Neural cell (in vitro differentiated cells): ENCODE results near the gene DHPS. TPM values are rescaled to one million over a fixed set of nuclear protein-coding genes. Genes with fewer than 3 reads are reported as not detected.
A peak's percentile ranks its signal among the peaks of the same experiment; 100 is the strongest.
"Not testable (repeated sequence)": the region's sequence is repeated elsewhere in the genome, so short reads cannot be mapped to it uniquely, and the experiment has no call there.

ENCODE experiments used
- H2AFZ ChIP-seq: fragments of 200-600, 300-800 bp; sonication (generic), shearing (Covaris generic); 2 replicates; pipeline ENCODE4 v1.6.0; 2014; ENCODE audit warnings: low read depth, mild to moderate bottlenecking, antibody characterized with exemption, low read length, moderate library complexity
- H3F3A ChIP-seq: fragments of 200-600 bp; shearing (Covaris generic); 2 replicates; pipeline ENCODE4 v1.6.1; 2016; ENCODE audit warnings: mild to moderate bottlenecking, moderate library complexity, mixed read lengths, antibody characterized with exemption, low read length; ENCODE audit not compliant: insufficient read depth, poor library complexity, severe bottlenecking
- H3K27ac ChIP-seq: fragments of 200-600, 300-800 bp; sonication (generic), shearing (Covaris generic); 2 replicates; pipeline ENCODE4 v1.5.1; 2014; ENCODE audit warnings: mild to moderate bottlenecking, low read length, moderate library complexity
- H3K27me3 ChIP-seq: fragments of 300-800, 200-600 bp; sonication (generic), shearing (Covaris generic); 2 replicates; pipeline ENCODE4 v1.6.0; 2014; ENCODE audit warnings: mild to moderate bottlenecking, low read depth, low read length, moderate library complexity; ENCODE audit not compliant: insufficient read depth
- H3K36me3 ChIP-seq: fragments of 300-800, 200-600 bp; sonication (generic), shearing (Covaris generic); 2 replicates; pipeline ENCODE4 v1.5.1; 2014; ENCODE audit warnings: mild to moderate bottlenecking, antibody characterized with exemption, low read length, moderate library complexity; ENCODE audit not compliant: insufficient read depth
- H3K4me2 ChIP-seq: fragments of 300-800, 200-600 bp; sonication (generic), shearing (Covaris generic); 2 replicates; pipeline ENCODE4 v1.6.0; 2014; ENCODE audit warnings: mild to moderate bottlenecking, low read length
- H3K4me3 ChIP-seq: fragments of 300-800, 200-600 bp; sonication (generic), shearing (Covaris generic); 2 replicates; pipeline ENCODE4 v1.5.1; 2014; ENCODE audit warnings: mild to moderate bottlenecking, low read length, moderate library complexity
- H3K79me2 ChIP-seq: fragments of 200-600 bp; shearing (Covaris generic); replicated peaks from 2 replicates; pipeline ENCODE4 v1.6.0; 2014; ENCODE audit warnings: mild to moderate bottlenecking, low read length, moderate library complexity; ENCODE audit not compliant: insufficient read depth
- H3K9ac ChIP-seq: fragments of 300-800, 200-600 bp; sonication (generic), shearing (Covaris generic); 2 replicates; pipeline ENCODE4 v1.6.1; 2016; ENCODE audit warnings: mild to moderate bottlenecking, low read length, mixed read lengths
- H3K9me2 ChIP-seq: fragments of 200-600 bp; shearing (Covaris generic); 2 replicates; pipeline ENCODE4 v1.6.1; 2016; ENCODE audit warnings: mild to moderate bottlenecking, low read length, mixed read lengths; ENCODE audit not compliant: insufficient read depth
- H3K9me3 ChIP-seq: fragments of 200-600, 300-800 bp; sonication (generic), shearing (Covaris generic); 2 replicates; pipeline ENCODE4 v1.6.1; 2016; ENCODE audit warnings: mild to moderate bottlenecking, mixed run types, low read length, moderate library complexity, mixed read lengths
- H4K20me1 ChIP-seq: fragments of 200-600 bp; shearing (Covaris generic); 2 replicates; pipeline ENCODE4 v1.6.1; 2016; ENCODE audit warnings: mild to moderate bottlenecking, mixed run types; ENCODE audit not compliant: insufficient read depth
- EP300 ChIP-seq: fragments of 450-650 bp; conservative IDR thresholded peaks from 2 replicates; pipeline ENCODE4 v1.6.1; 2014; ENCODE audit warnings: antibody characterized with exemption, mild to moderate bottlenecking, moderate library complexity; ENCODE audit not compliant: poor library complexity, severe bottlenecking
- EZH2 ChIP-seq: fragments of 200-600, 300-800 bp; shearing (Covaris generic), sonication (generic); IDR thresholded peaks from 2 replicates; pipeline ENCODE4 v1.6.1; 2014; ENCODE audit warnings: antibody characterized with exemption, low read length, borderline replicate concordance, mild to moderate bottlenecking; ENCODE audit not compliant: insufficient read depth, poor library complexity, severe bottlenecking
- MXI1 ChIP-seq: fragments of 450-650 bp; conservative IDR thresholded peaks from 2 replicates; pipeline ENCODE4 v1.6.1; 2014; ENCODE audit warnings: antibody characterized with exemption, mild to moderate bottlenecking; ENCODE audit not compliant: poor library complexity, severe bottlenecking
- POLR2AphosphoS5 ChIP-seq: IDR thresholded peaks from 2 replicates; pipeline ENCODE4 v1.6.1; 2012
- RAD21 ChIP-seq: fragments of 450-650 bp; conservative IDR thresholded peaks from 2 replicates; pipeline ENCODE4 v1.6.1; 2014; ENCODE audit warnings: antibody characterized with exemption, mild to moderate bottlenecking, moderate library complexity
- SMC3 ChIP-seq: fragments of 450-650 bp; conservative IDR thresholded peaks from 2 replicates; pipeline ENCODE4 v1.6.1; 2014; ENCODE audit warnings: antibody characterized with exemption, mild to moderate bottlenecking, moderate library complexity; ENCODE audit not compliant: poor library complexity
- TAF1 ChIP-seq: IDR thresholded peaks from 2 replicates; pipeline ENCODE4 v1.6.1; 2012; ENCODE audit warnings: low read depth
- polyA plus RNA-seq: library from polyadenylated mRNA; depleted of rRNA; stranded (reverse); fragments of >200 nt; gene quantifications from 2 replicates; pipeline ENCODE4 v1.2.3, GENCODE V29; 2014
- TF ChIP-seq, protein P1 (sequence below): IDR thresholded peaks from 2 replicates; pipeline ENCODE4 v1.6.1; 2012; ENCODE audit warnings: borderline replicate concordance
- TF ChIP-seq, protein P2 (sequence below): fragments of 450-650 bp; IDR thresholded peaks from 2 replicates; pipeline ENCODE4 v1.5.1; 2014; ENCODE audit warnings: antibody characterized with exemption, mild to moderate bottlenecking, moderate library complexity; ENCODE audit not compliant: poor library complexity, severe bottlenecking

Gene DHPS
- polyA plus RNA-seq, 1 donor from 2014 or later, result 239 TPM

DNA sequence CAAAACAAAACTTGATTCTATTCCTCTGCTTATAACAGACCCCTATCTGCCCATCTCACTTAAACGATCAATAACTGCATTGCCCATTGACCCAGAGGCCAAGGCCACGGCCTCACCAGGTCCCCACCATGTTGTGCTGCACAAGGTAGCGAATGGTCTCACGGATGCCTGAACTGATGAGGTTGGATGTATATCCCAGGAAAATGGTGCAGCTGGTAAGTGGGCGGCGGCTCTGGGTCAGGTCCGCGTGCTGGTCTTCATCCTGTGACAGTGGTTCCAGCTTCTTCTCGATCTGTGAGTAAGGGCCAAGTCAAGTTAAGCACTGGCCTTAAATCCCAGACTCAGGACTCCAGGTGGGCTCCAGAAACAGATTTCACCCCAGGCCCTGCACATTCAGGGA lies 1.6 kb downstream of the DHPS start:
- Histone ChIP-seq H3K79me2 (peaks cover 12% of the 10 kb centered on the region), H3K9me2 (no peaks in the 10 kb centered on the region), H4K20me1 (peaks cover 3% of the 10 kb centered on the region), H3K4me3 (peak overlapping the region; percentile 45), H3K4me2 (no peak overlapping the region), H3K9me3 (no peaks in the 10 kb centered on the region), H3F3A (peaks cover 6% of the 10 kb centered on the region), H3K27me3 (no peaks in the 10 kb centered on the region), H2AFZ (no peak overlapping the region), H3K9ac (no peak overlapping the region), H3K36me3 (peaks cover 5% of the 10 kb centered on the region), H3K27ac (no peak overlapping the region)
- TF ChIP-seq RAD21, result no peak
- TF ChIP-seq, protein P1, sequence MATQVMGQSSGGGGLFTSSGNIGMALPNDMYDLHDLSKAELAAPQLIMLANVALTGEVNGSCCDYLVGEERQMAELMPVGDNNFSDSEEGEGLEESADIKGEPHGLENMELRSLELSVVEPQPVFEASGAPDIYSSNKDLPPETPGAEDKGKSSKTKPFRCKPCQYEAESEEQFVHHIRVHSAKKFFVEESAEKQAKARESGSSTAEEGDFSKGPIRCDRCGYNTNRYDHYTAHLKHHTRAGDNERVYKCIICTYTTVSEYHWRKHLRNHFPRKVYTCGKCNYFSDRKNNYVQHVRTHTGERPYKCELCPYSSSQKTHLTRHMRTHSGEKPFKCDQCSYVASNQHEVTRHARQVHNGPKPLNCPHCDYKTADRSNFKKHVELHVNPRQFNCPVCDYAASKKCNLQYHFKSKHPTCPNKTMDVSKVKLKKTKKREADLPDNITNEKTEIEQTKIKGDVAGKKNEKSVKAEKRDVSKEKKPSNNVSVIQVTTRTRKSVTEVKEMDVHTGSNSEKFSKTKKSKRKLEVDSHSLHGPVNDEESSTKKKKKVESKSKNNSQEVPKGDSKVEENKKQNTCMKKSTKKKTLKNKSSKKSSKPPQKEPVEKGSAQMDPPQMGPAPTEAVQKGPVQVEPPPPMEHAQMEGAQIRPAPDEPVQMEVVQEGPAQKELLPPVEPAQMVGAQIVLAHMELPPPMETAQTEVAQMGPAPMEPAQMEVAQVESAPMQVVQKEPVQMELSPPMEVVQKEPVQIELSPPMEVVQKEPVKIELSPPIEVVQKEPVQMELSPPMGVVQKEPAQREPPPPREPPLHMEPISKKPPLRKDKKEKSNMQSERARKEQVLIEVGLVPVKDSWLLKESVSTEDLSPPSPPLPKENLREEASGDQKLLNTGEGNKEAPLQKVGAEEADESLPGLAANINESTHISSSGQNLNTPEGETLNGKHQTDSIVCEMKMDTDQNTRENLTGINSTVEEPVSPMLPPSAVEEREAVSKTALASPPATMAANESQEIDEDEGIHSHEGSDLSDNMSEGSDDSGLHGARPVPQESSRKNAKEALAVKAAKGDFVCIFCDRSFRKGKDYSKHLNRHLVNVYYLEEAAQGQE, result no peak
- no peak for TF ChIP-seq EZH2
- TF ChIP-seq, protein P2, sequence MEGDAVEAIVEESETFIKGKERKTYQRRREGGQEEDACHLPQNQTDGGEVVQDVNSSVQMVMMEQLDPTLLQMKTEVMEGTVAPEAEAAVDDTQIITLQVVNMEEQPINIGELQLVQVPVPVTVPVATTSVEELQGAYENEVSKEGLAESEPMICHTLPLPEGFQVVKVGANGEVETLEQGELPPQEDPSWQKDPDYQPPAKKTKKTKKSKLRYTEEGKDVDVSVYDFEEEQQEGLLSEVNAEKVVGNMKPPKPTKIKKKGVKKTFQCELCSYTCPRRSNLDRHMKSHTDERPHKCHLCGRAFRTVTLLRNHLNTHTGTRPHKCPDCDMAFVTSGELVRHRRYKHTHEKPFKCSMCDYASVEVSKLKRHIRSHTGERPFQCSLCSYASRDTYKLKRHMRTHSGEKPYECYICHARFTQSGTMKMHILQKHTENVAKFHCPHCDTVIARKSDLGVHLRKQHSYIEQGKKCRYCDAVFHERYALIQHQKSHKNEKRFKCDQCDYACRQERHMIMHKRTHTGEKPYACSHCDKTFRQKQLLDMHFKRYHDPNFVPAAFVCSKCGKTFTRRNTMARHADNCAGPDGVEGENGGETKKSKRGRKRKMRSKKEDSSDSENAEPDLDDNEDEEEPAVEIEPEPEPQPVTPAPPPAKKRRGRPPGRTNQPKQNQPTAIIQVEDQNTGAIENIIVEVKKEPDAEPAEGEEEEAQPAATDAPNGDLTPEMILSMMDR, result no peak
- TF ChIP-seq SMC3, result no peak
- no peak for TF ChIP-seq MXI1

GRCh38 chr19:12678039-12678438 lies 3.6 kb downstream of the DHPS start:
- not testable (repeated sequence) for H2AFZ ChIP-seq, H3F3A ChIP-seq, H3K9me3 ChIP-seq, H3K27me3 ChIP-seq, H3K4me3 ChIP-seq, H3K4me2 ChIP-seq, H3K9me2 ChIP-seq, H4K20me1 ChIP-seq, H3K36me3 ChIP-seq, H3K9ac ChIP-seq, H3K27ac ChIP-seq
- peaks cover 12% of the 10 kb centered on the region for H3K79me2 ChIP-seq

DNA sequence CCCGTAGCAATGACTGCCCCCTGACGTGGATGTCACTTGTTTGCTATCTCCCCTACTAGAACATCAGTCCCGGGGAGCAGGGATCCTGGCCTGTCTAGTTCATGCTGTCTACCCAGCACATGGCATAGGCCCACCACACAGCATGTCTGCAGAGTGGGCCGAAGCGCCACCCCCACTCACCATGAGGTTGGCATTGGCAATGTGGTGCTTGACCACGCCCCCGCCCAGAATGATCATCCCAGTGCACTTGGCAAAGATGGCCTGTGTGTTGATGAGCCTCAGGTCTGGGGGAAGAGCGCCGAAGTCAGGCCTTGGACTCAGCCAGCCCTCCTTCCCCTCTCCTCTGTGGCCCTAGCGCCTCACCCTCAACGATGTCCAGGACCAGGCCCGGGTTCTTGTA lies 4.8 kb downstream of the DHPS start:
- no peak overlapping the region for H3K4me3 ChIP-seq
- H3K9ac ChIP-seq, result no peak overlapping the region
- peaks cover 5% of the 10 kb centered on the region for H3K36me3 ChIP-seq
- TF ChIP-seq POLR2AphosphoS5, result no peak
- no peak for TF ChIP-seq SMC3
- TF ChIP-seq, protein P1, result no peak
- TF ChIP-seq MXI1, result no peak
- TF ChIP-seq EP300, result no peak
- TF ChIP-seq TAF1, result no peak
- TF ChIP-seq, protein P2, result no peak
- TF ChIP-seq EZH2, result no peak
- TF ChIP-seq RAD21, result no peak
- H3K9me3 ChIP-seq, result no peaks in the 10 kb centered on the region
- no peaks in the 10 kb centered on the region for H3K9me2 ChIP-seq
- H3K27me3 ChIP-seq, result no peaks in the 10 kb centered on the region
- H3F3A ChIP-seq, result peaks cover 6% of the 10 kb centered on the region
- no peak overlapping the region for H3K4me2 ChIP-seq
- H3K27ac ChIP-seq, result no peak overlapping the region
- H2AFZ ChIP-seq, result no peak overlapping the region
- peaks cover 12% of the 10 kb centered on the region for H3K79me2 ChIP-seq
- peaks cover 3% of the 10 kb centered on the region for H4K20me1 ChIP-seq
